ENCODE data around the gene RNF150. TPM values are rescaled to one million over a fixed set of nuclear protein-coding genes. Genes with fewer than 3 reads are reported as not detected.

RNF150 gene
- total RNA-seq, 1 experiment from 2014 or later, result 4.4 TPM

DNA sequence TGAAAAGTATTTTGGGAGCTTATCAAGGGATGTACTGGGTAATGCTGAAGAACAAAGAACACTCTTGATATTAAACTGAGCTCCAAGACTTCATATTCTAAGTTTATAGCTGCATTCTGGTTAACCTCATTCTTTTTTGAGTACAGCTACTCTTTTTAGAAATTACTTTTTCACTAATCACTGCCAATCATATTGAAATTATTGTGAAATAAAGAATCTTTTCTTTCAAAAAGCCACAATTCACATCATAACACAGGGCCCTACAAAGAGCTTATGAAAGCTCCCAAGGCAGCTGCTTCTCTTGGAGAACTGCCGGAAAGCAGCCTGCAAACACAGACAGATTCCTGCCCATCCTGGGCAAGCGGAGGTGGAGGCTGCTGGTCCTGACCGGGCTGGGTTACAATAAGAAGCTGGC lies 121.4 kb downstream of the RNF150 start:
- Mint-ChIP-seq H3K4me3 (no peak overlapping the region), H3K4me1 (no peaks in the 10 kb centered on the region), H3K9me3 (peaks cover 0 to 6% of the 10 kb centered on the region in 2 experiments; a peak in 4 of 5 replicates), H3K27me3 (ENCODE audit: low read depth) (no peaks in the 10 kb centered on the region), H3K27ac (no peak overlapping the region), H3K36me3 (ENCODE audit: insufficient read depth in 1 of 3, low read depth in 3 of 3) (0 out of 7 replicates have a peak, but pooled peaks cover 0 to 1% (median 0%) of the 10 kb centered on the region in 3 experiments)
- H3K23me2 ChIP-seq (ENCODE audit: insufficient read length, low read depth, low read length, poor library complexity, severe bottlenecking), result no peaks in the 10 kb centered on the region
- H2BK5ac ChIP-seq (ENCODE audit: insufficient read length, low read length), result no peak overlapping the region
- no peak overlapping the region for H3K23ac ChIP-seq (ENCODE audit: insufficient read length, low read depth, low read length)
- no peak overlapping the region for H2BK20ac ChIP-seq (ENCODE audit: low read depth, low read length, poor library complexity, severe bottlenecking)
- H2BK15ac ChIP-seq (ENCODE audit: low read depth, low read length), result no peak overlapping the region
- no peaks in the 10 kb centered on the region for H3K79me2 ChIP-seq (ENCODE audit: insufficient read depth, low read length)
- no peak overlapping the region for H3K9ac ChIP-seq (ENCODE audit: extremely low read depth, insufficient read length, low read length)
- H3K4ac ChIP-seq (ENCODE audit: low read depth, low read length), result no peak overlapping the region
- no peak overlapping the region for H3K56ac ChIP-seq (ENCODE audit: insufficient read length, low read depth, low read length)
- no peak overlapping the region for H4K91ac ChIP-seq (ENCODE audit: insufficient read length, low read depth, low read length)
- H3K27ac ChIP-seq (ENCODE audit: insufficient read length, low read depth, low read length), result no peak overlapping the region
- H3K14ac ChIP-seq (ENCODE audit: insufficient read depth, low read length), result no peak overlapping the region
- no peak overlapping the region for H3K18ac ChIP-seq (ENCODE audit: insufficient read length, low read depth, low read length)
- no peaks in the 10 kb centered on the region for H3K27me3 ChIP-seq (ENCODE audit: insufficient read depth, low read length)
- H3K4me2 ChIP-seq (ENCODE audit: insufficient read depth, insufficient read length, low read length), result no peak overlapping the region
- H2BK12ac ChIP-seq (ENCODE audit: insufficient read length, low read depth, low read length), result no peak overlapping the region
- H2AK5ac ChIP-seq (ENCODE audit: insufficient read length, low read length), result no peak overlapping the region
- H4K5ac ChIP-seq (ENCODE audit: insufficient read length, low read depth, low read length), result no peak overlapping the region
- no peak overlapping the region for H2BK120ac ChIP-seq (ENCODE audit: low read depth, low read length, poor library complexity, severe bottlenecking)
- no peaks in the 10 kb centered on the region for H3K79me1 ChIP-seq (ENCODE audit: insufficient read depth, low read depth, low read length, poor library complexity, severe bottlenecking)
- H3T11ph ChIP-seq (ENCODE audit: low read length), result no peak overlapping the region
- no peaks in the 10 kb centered on the region for H3K4me1 ChIP-seq (ENCODE audit: insufficient read depth, low read length)
- H4K20me1 ChIP-seq (ENCODE audit: control insufficient read depth, insufficient read depth, insufficient read length), result no peaks in the 10 kb centered on the region
- no peak overlapping the region for H2AFZ ChIP-seq (ENCODE audit: low read length)
- H4K8ac ChIP-seq (replicated peaks; ENCODE audit: insufficient read length, low read depth, low read length), result no peak overlapping the region
- no peaks in the 10 kb centered on the region for H3K9me3 ChIP-seq (ENCODE audit: control insufficient read depth, low read depth, low read length)
- no CpG with 5 or more reads among the region's 3 CpGs for WGBS (ENCODE audit: extremely low coverage, insufficient read length, low lambda C conversion rate)
- no peak for DNase-seq
- TF ChIP-seq, protein P1, sequence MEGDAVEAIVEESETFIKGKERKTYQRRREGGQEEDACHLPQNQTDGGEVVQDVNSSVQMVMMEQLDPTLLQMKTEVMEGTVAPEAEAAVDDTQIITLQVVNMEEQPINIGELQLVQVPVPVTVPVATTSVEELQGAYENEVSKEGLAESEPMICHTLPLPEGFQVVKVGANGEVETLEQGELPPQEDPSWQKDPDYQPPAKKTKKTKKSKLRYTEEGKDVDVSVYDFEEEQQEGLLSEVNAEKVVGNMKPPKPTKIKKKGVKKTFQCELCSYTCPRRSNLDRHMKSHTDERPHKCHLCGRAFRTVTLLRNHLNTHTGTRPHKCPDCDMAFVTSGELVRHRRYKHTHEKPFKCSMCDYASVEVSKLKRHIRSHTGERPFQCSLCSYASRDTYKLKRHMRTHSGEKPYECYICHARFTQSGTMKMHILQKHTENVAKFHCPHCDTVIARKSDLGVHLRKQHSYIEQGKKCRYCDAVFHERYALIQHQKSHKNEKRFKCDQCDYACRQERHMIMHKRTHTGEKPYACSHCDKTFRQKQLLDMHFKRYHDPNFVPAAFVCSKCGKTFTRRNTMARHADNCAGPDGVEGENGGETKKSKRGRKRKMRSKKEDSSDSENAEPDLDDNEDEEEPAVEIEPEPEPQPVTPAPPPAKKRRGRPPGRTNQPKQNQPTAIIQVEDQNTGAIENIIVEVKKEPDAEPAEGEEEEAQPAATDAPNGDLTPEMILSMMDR (conservative IDR thresholded peaks at IDR 0.05), result no peak
